Measurements from ENCODE around the gene TBC1D8.

DNA sequence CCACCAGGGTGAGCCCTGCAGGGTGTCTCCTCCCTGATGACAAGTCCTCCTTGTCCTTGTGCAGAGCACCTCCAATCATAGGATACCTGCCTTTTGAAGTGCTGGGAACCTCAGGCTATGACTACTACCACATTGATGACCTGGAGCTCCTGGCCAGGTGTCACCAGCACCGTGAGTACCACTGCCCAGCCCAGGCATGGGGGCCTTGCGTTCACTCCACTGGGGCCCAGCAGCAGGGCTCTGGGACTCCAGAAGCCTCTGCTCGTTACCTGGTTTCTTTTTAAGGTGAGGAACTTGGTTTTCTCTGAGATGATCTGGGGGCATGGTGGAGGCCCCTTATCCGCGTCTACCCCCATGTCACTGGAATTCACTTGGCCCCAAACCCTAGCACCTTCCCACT, 185.6 kb downstream of the TBC1D8 start:
- TF ChIP-seq POLR2AphosphoS5 (IDR thresholded peaks at IDR 0.05; ENCODE audit: borderline replicate concordance, low read depth, low read length): no peak
- TF ChIP-seq EZH2 (IDR thresholded peaks at IDR 0.05): no peak
- no peak for TF ChIP-seq FOXP2 (optimal IDR thresholded peaks at IDR 0.05; ENCODE audit: control extremely low read depth, extremely low read length, insufficient read depth)
